Glomerular visceral epithelial cell (primary cell): ENCODE results near the gene ARG1.

Source experiments
- DNase-seq: peaks from one replicate; pipeline ENCODE4 v3.0.0-alpha.2; 2016; ENCODE audit errors: extremely low spot score

The ARG1 gene

DNA sequence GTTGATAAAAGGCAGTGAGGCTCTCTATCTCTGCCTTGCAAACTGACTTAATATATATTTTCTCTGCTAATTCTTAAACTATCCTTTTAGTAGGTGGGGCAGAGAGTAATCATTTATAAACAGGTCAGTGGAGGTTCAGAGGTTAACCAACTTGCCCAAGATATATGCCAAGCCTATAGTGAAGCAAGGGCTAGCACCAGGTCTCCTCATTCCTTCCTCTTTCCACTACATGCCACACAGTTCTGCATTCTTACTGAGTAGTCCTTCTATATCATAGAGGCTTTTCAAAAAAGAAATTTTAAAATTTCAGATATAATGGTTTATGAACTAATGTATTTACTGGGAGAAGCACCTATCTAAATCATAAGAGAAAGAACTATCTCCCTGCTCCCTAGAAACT, 8.5 kb downstream of the ARG1 start:
- DNase-seq = no peak

DNA sequence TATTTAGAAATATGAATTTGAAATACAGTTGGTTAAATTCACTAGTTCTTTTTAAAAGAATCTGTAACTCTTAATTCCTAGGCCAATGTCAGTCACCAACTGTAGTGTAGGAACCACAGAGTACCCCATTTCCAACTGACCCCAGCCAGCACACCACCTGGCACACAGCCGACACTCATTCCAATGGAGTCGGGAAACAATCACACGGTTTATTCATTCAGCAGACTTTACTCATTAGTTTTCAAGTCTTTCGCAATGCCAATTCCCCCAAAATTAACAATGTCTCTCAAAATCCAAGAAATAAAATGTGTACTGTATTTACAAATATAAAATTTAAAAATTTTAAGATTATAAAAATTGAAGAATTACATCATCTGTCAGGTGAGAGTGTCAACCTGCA, 13.5 kb downstream of the ARG1 start:
- no peak for DNase-seq

DNA sequence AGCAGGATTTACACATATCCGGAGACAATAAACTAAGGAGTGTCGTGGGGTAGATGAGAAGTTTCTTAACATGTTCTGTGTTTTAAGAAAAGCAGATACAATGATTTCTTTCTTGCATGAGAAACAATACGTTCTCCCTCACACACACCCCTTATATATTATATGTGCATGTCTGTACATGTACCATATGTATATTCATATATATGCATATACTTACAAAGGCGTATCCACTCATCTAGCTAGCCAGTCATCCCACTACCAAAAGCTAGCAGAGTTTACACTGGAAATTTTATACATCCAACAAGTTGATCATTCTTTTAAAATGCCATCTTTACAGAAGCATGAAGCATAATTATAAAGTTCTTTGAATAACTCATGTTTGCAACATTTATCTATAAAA, 14.9 kb downstream of the ARG1 start:
- no peak for DNase-seq

DNA sequence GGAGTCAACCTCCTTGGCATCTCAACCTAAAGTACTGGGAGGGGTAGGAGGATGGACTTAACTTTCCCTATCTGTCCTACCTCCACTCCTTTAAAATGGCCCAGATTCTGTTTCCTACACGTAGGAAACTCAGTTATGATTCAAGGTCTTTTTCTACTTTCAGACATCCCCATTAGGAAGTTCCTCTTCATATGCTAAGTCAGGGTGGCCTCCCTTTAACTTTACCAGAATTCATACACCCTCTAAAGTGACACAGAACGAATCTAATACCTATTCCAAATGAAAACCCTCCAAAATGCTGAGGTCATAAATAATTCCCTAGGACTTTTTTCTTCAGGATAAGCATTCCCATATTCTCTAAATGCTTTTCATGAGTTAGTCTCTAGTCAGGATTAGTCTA, 15.6 kb downstream of the ARG1 start:
- DNase-seq = no peak

DNA sequence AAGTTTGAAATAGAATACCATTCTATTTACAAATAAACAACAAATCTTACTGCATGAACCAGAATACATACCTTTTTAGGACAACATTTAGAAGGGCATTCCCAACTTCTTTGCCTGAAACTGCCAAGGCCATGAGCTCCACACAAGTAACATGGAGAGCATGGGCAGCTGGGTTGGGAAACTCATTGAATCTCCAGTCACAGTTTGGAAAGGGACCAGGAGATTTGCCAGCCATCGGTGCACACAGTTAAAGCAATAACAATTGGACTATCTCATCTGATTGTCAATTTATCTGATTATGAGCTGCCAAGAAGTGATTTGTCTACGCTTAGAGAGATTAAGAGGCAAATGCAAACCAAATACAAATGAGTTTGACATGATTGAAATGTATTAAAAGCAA, 19.9 kb downstream of the ARG1 start:
- no peak for DNase-seq

DNA sequence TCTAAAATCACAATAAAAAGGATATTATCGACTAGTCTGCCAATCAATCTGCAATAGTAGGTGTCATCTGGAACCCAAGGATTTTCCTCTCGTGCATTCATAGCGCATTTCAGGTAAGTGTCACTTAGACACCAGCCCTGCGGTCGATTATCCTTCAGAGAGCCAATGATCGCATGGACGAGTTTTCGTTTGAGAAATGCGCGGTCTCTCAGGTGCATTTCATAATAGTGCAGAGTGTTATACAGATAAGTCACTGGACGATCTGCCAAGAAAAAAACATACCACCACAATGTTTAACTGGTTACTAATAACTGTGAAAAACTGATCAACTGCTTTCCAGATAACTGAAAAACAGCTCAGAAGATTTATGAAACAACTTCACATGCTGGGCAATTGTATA, 21.0 kb downstream of the ARG1 start:
- no peak for DNase-seq

DNA sequence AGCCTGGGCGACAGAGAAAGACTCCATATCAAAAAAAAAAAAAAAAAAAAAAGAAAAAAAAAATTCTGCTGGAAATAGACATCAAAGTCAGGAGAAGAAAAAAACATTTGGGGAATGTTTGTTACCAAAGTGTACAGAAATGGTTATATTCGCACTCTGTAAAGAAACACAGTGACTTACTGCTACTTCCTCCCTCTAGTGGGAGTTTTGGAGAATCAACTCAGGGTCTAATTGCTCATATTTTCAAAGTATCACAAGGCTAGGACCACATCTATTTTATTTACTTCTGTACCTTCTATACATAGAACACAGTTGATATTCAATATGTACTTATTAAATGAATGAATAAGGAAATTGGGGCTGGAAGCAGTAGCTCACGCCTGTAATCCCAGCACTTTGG, 24.4 kb downstream of the ARG1 start:
- DNase-seq = no peak

DNA sequence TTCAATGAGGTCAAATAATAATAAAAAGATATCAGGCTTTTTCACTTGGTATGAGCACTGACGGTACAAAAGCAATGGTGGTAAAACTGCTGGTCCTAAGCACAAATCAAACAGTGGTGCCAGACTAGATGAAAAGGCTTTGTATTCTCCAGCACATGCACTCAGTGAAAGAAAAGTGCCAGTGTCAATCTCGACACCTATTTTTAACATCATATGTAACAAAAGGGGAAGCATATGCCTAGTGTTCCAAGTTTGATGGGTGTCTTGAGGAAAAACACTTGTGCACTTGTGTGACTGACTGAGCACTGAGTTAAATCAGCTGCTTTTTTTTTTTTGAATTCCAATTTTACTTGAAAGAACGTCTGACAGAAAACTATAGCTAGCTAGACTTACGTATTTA, 27.7 kb downstream of the ARG1 start:
- DNase-seq = no peak

DNA sequence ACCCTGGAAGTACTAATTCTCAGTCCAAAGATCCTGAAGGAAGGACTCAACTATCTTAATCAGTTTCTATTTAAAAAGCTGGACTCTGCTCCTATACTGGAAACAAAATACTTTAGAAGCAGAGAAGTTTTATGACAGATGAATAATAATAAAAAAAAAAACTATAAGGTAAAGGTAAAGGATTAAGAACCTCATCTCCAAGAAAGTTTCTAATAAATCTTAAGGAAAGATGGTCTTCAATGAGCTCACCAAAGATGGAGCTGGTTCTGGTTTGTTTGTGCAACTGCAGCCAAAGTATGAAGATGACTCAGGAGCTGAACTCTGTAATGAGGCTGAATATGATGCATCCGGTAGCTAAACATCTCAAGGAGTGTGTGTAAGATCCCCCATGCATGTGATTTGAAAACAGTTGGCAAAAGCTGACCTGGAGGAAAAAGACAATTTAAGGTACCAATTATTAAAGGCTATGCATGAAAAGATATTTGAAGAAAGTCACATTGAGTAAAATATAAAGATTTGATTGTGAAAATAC, 29.8 kb downstream of the ARG1 start:
- DNase-seq = peak; percentile 57

DNA sequence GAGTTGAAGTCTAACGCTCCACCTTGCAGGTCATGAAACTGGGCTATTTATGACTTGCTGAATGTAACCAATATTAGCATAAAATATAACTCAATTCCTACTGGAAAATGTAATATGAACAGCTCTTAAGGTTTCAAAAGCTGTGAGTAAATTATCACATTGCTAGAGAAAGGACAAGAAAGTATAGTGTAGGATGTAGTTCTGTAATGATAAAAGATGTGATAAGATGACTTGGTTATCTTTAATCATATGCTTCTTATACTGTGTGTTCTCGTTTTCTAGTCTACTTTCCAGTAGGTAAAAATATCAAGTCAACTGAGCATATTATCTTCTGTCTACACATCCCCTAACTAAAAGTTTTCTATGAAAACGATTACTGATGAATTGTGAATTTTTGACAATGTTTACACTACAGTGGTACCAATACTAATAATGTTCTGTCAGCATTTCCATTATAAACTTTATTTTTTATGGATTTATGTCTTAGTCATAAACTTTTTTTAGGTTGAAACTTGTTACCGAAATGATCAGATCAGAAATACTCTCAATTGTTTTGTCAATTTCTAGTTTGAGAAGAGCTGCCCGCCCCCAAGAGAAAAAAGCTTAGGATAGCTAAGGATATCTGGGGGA, 40.4 kb downstream of the ARG1 start:
- DNase-seq = no peak

DNA sequence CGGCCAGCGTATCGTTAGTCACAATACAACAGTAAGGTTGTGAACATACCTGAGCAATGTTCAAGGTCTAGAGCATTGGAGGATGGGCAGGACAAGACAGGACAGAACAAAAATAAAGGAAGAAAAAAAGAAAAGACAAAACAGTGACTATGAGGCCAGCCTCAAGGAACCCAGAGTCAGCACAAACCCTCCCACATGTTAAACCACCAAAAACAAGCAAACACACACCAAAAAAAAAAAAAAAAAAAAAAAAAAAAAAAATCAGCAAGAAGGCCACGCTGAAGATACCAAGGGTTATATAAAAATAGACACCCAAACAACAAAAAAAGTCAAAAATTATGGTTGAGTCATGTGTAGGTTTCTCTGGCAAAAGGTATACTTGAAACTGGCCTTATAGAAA, 42.2 kb downstream of the ARG1 start:
- no peak for DNase-seq

DNA sequence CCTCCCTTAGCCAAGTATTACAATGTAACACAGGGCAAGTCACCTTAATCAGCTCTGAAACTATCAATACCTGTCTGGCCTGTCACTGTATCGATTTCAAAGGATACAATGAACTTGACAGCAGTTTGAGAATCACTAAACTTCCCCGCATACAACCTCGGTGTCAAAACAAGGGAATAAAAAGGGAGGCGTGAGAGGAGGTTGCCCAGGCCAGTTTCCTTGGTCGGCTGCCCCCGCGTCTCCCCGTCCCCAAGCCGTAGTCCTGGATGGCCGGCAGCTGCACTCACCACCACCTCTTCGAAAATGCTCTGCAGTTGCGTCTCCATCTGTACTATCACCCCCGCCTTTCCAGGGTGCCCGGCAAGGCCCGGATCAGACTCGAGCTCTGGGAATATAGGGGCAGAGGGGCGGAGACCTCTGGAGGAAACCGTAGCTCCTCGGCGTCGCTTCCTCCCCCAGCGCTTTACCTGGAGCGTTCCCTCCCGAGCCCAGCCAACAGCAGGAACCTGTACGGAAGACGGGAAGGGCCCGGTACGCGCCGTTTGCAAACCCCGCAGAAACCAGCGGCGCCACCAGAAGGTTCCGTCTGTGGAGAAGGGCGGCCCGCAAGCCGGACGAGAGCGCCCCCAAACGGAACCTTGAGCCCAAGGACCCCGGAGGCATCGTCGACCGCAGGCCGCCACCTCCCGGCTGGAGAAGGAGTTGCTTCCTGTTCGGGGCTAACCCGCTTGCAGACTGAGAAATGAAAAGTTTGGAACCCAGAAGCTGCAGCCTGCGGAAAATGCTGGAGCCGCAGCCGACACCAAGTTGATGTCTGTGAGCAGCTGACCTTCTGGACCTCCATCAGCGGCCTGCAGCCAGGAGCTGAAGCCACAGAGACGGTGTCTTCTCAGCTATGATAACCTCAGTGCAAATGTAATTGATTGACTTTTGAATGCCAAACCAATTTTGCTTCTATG, 55.0 kb downstream of the ARG1 start, which contains the start of gene MED23:
MED23 (minus strand) TSS at position 519 of the 959 bp plus-strand sequence; CDS start at position 326, 193 bp downstream.
- peak; percentile 97 for DNase-seq

DNA sequence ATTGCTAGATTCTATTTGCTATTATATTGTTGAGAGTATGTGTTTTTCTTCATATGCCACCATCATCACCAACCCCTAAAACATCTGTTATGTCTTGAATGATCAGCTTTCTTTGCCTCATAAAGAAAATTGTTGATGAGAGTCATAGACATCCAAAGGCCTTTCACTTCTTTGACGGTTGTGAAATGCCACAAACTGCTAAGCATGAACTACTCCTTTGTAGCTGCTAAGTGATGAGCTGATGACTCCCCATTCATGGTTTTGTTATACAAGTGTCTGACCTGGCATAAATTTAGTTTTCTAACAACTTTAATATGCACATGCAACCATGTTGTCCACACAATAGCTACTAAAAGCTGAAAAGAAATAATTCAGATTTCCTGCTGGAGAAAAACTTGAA, 55.7 kb downstream of the ARG1 start:
- DNase-seq = no peak

DNA sequence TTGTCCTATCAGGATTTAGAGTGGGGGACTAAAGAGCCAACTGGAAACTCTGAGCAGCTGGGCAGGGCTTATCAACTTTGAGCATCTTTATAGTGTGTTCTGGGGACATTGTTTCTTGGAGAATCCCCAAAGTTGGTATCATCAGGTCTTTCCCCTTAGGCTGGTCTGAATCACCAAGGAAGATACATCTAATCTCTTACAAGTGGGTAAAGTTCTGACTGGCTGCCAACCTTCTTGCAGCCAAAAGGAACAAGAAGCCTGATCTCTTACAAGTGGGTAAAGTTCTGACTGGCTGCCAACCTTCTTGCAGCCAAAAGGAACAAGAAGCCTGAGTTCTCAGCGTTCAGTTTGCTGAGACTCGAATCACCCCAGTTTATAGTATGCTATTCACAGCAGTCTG, 56.6 kb downstream of the ARG1 start:
- DNase-seq = no peak

DNA sequence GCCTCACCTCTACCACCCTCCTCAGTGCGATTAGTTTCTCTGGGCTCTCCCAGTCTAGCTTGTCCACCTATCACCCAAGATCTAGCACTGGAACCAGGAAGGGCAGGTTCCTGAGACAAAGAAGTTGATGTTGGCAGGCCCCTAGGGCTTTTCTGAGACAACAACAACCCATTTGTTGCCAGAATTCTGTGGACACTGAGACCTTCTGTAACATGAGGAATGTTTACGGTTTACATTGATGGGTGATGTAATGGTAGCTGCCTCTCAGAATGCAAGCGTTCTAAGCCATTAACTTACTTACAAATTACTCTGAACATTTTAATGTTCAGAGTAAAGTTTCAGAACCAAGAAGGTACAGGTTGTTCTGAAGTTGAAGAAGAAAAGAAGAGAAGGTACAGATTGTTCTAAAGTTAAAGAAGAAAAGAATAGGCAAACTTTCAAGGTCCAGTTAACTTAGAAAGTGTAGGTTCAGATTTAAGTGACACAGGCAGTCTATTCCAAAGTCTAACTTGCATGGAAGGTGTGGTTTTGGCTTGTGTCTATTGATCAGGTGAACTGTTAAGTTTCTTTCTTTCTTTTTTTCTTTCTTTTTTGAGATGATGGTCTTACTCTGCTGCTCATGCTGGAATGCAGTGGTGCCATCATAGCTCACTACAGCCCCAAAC, 58.7 kb downstream of the ARG1 start:
- DNase-seq = no peak
